ENCODE measurements around the gene LSM10. TPM values are rescaled to one million over a fixed set of nuclear protein-coding genes. Genes with fewer than 3 reads are reported as not detected.
A peak's percentile ranks its signal among the peaks of the same experiment; 100 is the strongest.

Gene LSM10
- total RNA-seq, 4 donors from 2014 or later: 3.7 to 48.1 (median 15.1) TPM

- Histone ChIP-seq H3K27me3 (no peaks in the 10 kb centered on the region), H3K27ac (no peak overlapping the region), H3K36me3 (no peaks in the 10 kb centered on the region), H3K9me3 (no peaks in the 10 kb centered on the region), H3K4me3 (no peak overlapping the region), H3K4me1 (no peaks in the 10 kb centered on the region)
- no peak for DNase-seq
- intact Hi-C loops (cut with DNase I; ENCODE audit: low total_unique reads): no loop called here
- no peak for TF ChIP-seq POLR2A (IDR thresholded peaks at IDR 0.05)
- no peak for TF ChIP-seq CTCF (IDR thresholded peaks at IDR 0.05)
Measured at GRCh38 chr1:36345353-36345752, 52.4 kb downstream of the LSM10 start.

GRCh38 chr1:36344395-36344680 is 53.4 kb downstream of the LSM10 start:
- Histone ChIP-seq H3K27ac (no peak overlapping the region), H3K36me3 (no peaks in the 10 kb centered on the region), H3K9me3 (no peaks in the 10 kb centered on the region), H3K4me1 (no peaks in the 10 kb centered on the region), H3K4me3 (no peak overlapping the region), H3K27me3 (no peaks in the 10 kb centered on the region)
- TF ChIP-seq POLR2A (IDR thresholded peaks at IDR 0.05) (no peak), CTCF (IDR thresholded peaks at IDR 0.05) (no peak)
- intact Hi-C loops (cut with DNase I; ENCODE audit: low total_unique reads): loop anchor here (5.0 kb wide), 1 partner anchor 78 kb away; no protein-coding TSS in a partner anchor
- no peak for DNase-seq

- TF ChIP-seq CTCF (IDR thresholded peaks at IDR 0.05) (no peak), POLR2A (IDR thresholded peaks at IDR 0.05) (no peak)
- H3K36me3 ChIP-seq: no peaks in the 10 kb centered on the region
- intact Hi-C loops (cut with DNase I; ENCODE audit: low total_unique reads): loop anchor here (5.0 kb wide), 1 partner anchor 78 kb away; no protein-coding TSS in a partner anchor
Measured at GRCh38 chr1:36343651-36344394, 53.9 kb downstream of the LSM10 start.

More at GRCh38 chr1:36343651-36344394, 53.9 kb downstream of the LSM10 start:
- H3K27me3 ChIP-seq: no peaks in the 10 kb centered on the region
- no peak overlapping the region for H3K27ac ChIP-seq
- DNase-seq: no peak
- H3K9me3 ChIP-seq: no peaks in the 10 kb centered on the region
- H3K4me3 ChIP-seq: no peak overlapping the region
- H3K4me1 ChIP-seq: no peaks in the 10 kb centered on the region

Small RNAs within 50 kb of the gene (small RNA-seq; reads per million reads assigned to genes)
- gene RNU4-27P (not detected), gene SNORA63C (1.0 reads per million, percentile 50 among the genes with 10 or more reads in this experiment)

Other genes with a start within 250 kb of the LSM10 start
- 10 to 100 TPM; 10.6 to 70.6 (median 38.1) TPM for gene TRAPPC3, start 248.4 kb downstream of the LSM10 start, total RNA-seq
- 100 to 1,000 TPM in 1 of 4 donors, 10 to 100 TPM in 3; 53.5 to 115 (median 77.3) TPM for gene MAP7D1, start 241.7 kb downstream of the LSM10 start, total RNA-seq
- 10 to 100 TPM; 21.3 to 99.1 (median 67.5) TPM for gene THRAP3, start 173.5 kb downstream of the LSM10 start, total RNA-seq
- 10 to 100 TPM in 2 of 4 donors, not detected in 2; 11.3 to 11.8 TPM for gene SH3D21, start 91.5 kb downstream of the LSM10 start, total RNA-seq
- gene EVA1B, start 74.3 kb downstream of the LSM10 start, total RNA-seq: 100 to 1,000 TPM in 1 of 4 donors, 10 to 100 TPM in 3; 20.9 to 122 (median 62.4) TPM
- 10 to 100 TPM; 19.1 to 84.5 (median 44.0) TPM for gene STK40, start 12.0 kb downstream of the LSM10 start, total RNA-seq
- 10 to 100 TPM in 2 of 4 donors, 1 to 10 TPM in 2; 2.4 to 22.4 (median 12.0) TPM for gene OSCP1, start 52.5 kb upstream of the LSM10 start, total RNA-seq
- 10 to 100 TPM; 25.0 to 43.5 (median 36.3) TPM for gene MRPS15, start 66.5 kb upstream of the LSM10 start, total RNA-seq
- gene CSF3R, start 85.0 kb upstream of the LSM10 start, total RNA-seq: 1 to 10 TPM; 4.9 to 9.7 (median 6.6) TPM